ENCODE results near the gene RTCB. TPM values are rescaled to one million over a fixed set of nuclear protein-coding genes. Genes with fewer than 3 reads are reported as not detected.

The RTCB gene
- total and polyA plus RNA-seq, 10 donors = 33.8 to 75.9 (median 61.0) TPM

DNA sequence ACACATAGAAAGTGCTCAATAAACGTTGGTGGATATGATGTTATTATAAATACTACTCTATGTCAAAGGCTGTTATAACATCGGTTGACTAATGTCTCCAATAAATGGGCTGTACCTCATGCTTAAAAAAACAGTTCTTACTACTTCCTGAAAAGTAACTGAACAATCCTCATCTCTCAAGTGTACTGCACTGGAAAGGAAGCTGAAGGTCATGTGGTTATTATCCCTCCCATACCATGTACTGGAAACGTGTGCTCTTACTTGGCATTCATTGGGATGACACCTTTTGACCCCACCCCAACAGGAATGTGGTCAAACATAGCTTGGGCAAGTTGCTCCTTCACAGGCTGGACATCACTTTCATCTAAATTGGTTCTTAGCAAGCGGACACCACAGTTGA, 10.6 kb downstream of the RTCB start:
- H3K4me1 ChIP-seq = peaks cover 0 to 9% (median 2%) of the 10 kb centered on the region in 6 donors
- peaks cover 4 to 100% (median 96%) of the 10 kb centered on the region in 6 donors for H3K36me3 ChIP-seq
- WGBS, 5 donors = 69 to 80% (median 77%) methylated on average over 4 of the region's 4 CpGs
- no peaks in the 10 kb centered on the region for H3K9me3 ChIP-seq
- H3K4me3 ChIP-seq = no peak overlapping the region
- DNase-seq = no peak
- no peaks in the 10 kb centered on the region for H3K27me3 ChIP-seq (replicated peaks in 1 of 7)
- TF ChIP-seq POLR2A (IDR thresholded peaks at IDR 0.05) = no peak
- no peak for TF ChIP-seq POLR2AphosphoS5 (IDR thresholded peaks at IDR 0.05)
- no peak for TF ChIP-seq CTCF (IDR thresholded peaks at IDR 0.05 in 8 of 11, conservative IDR thresholded peaks at IDR 0.05 in 3 of 11)
- intact Hi-C loops (cut with DNase I; ENCODE audit: low total_unique reads) = no loop called here
- H3K27ac ChIP-seq = no peak overlapping the region

- WGBS, 5 donors = 93 to 95% (median 94%) methylated on average over 5 of the region's 5 CpGs
- intact Hi-C loops (cut with DNase I; ENCODE audit: low total_unique reads) = no loop called here
- Histone ChIP-seq H3K27me3 (replicated peaks in 1 of 7) (no peaks in the 10 kb centered on the region), H3K9me3 (no peaks in the 10 kb centered on the region), H3K4me3 (no peak overlapping the region), H3K27ac (no peak overlapping the region), H3K4me1 (no peaks in the 10 kb centered on the region), H3K36me3 (peaks cover 5 to 100% (median 100%) of the 10 kb centered on the region in 6 donors)
- no peak for DNase-seq
- TF ChIP-seq POLR2A (IDR thresholded peaks at IDR 0.05) = no peak
- TF ChIP-seq CTCF (IDR thresholded peaks at IDR 0.05 in 8 of 11, conservative IDR thresholded peaks at IDR 0.05 in 3 of 11) = no peak
- no peak for TF ChIP-seq POLR2AphosphoS5 (IDR thresholded peaks at IDR 0.05)
These were observed 15.3 kb downstream of the RTCB start for GRCh38 chr22:32396746-32397145.

DNA sequence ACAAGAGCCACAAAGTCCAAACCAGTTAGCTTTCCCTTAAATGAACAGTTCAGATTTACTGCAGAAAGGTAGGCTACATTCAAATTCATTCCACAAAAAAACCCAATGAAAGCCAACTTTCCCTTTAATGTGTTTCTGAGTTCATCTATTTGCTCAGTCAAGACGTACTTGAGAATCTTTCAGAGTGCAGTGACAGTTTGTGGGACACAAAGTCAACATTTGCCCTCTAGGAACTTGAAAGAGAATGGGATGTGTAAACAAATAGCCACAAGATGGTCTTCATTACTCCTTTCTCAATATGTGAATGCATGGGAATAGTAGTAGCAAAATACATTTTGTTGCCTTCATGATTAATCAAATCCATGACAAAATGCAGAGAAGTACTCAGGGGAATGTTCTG, 15.8 kb downstream of the RTCB start:
- intact Hi-C loops (cut with DNase I; ENCODE audit: low total_unique reads) = no loop called here
- DNase-seq = no peak
- Histone ChIP-seq H3K36me3 (peaks cover 5 to 100% (median 100%) of the 10 kb centered on the region in 6 donors), H3K9me3 (no peaks in the 10 kb centered on the region), H3K27ac (no peak overlapping the region), H3K4me1 (no peaks in the 10 kb centered on the region), H3K27me3 (replicated peaks in 1 of 7) (no peaks in the 10 kb centered on the region), H3K4me3 (no peak overlapping the region)
- 96 to 100% (median 98%) methylated on average over 1 of the region's 1 CpG for WGBS, 5 donors
- no peak for TF ChIP-seq POLR2AphosphoS5 (IDR thresholded peaks at IDR 0.05)
- no peak for TF ChIP-seq POLR2A (IDR thresholded peaks at IDR 0.05)
- TF ChIP-seq CTCF (IDR thresholded peaks at IDR 0.05 in 8 of 11, conservative IDR thresholded peaks at IDR 0.05 in 3 of 11) = no peak

- Histone ChIP-seq H3K27me3 (replicated peaks in 1 of 7) (no peaks in the 10 kb centered on the region), H3K4me1 (no peaks in the 10 kb centered on the region), H3K4me3 (no peak overlapping the region), H3K27ac (no peak overlapping the region), H3K9me3 (no peaks in the 10 kb centered on the region), H3K36me3 (peaks cover 5 to 100% (median 100%) of the 10 kb centered on the region in 6 donors)
- DNase-seq = no peak
- 77 to 88% (median 83%) methylated on average over 5 of the region's 5 CpGs for WGBS, 5 donors
- intact Hi-C loops (cut with DNase I; ENCODE audit: low total_unique reads) = no loop called here
- no peak for TF ChIP-seq POLR2A (IDR thresholded peaks at IDR 0.05)
- no peak for TF ChIP-seq POLR2AphosphoS5 (IDR thresholded peaks at IDR 0.05)
- no peak for TF ChIP-seq CTCF (IDR thresholded peaks at IDR 0.05 in 8 of 11, conservative IDR thresholded peaks at IDR 0.05 in 3 of 11)
These were observed 16.9 kb downstream of the RTCB start for GRCh38 chr22:32395107-32395506.
